Bone marrow (tissue), 2 donors: ENCODE results near the gene ASTN2.

Experiments
- DNase-seq, 2 donors: peaks; one replicate each; lab custom pipeline; 2025; lab: John Stamatoyannopoulos, UW

The ASTN2 gene

GRCh38 chr9:116809656-116810055, 605.2 kb downstream of the ASTN2 start:
- no peak for DNase-seq

DNA sequence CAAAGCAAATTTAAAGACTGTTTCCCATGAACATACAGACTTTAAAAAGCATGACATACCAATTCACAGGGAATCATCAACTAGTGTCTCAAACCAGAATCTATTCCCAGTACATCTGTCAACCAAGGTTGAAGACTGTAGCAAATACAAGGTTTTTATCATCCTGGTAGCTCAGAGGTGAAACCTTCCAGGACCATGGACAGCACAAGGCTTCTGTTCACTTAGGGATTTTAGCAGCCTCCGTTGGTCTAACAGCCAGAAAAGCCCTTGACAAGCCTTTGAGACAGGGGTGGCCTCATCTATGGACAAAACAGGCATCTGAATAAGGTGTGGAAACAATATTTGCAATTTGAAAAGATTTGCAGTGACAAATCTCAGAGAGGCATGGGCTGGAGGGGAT, 608.8 kb downstream of the ASTN2 start:
- DNase-seq, result no peak

- DNase-seq, result no peak
Measured at GRCh38 chr9:116800885-116801284, 614.0 kb downstream of the ASTN2 start.

GRCh38 chr9:116800074-116800473, 614.8 kb downstream of the ASTN2 start:
- DNase-seq, result no peak

DNA sequence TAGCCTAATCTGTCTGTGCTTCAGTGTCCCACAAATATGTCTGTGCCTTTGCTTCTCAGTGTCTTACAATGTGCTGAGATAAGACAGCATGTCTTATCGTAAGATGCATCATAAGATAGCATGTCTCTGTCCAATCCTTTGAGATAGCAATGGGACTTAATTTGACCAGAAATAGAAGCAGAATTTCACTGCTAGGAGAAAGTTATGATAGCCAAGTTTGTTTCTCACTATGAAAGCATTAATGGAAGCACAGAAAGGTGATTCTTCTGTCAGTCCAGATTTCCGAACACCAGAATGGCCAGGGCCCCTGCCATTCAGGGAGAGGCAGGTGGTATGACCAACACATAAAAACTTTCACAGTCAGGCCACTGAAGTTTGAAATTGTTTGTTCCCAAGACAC, 616.3 kb downstream of the ASTN2 start:
- no peak for DNase-seq

DNA sequence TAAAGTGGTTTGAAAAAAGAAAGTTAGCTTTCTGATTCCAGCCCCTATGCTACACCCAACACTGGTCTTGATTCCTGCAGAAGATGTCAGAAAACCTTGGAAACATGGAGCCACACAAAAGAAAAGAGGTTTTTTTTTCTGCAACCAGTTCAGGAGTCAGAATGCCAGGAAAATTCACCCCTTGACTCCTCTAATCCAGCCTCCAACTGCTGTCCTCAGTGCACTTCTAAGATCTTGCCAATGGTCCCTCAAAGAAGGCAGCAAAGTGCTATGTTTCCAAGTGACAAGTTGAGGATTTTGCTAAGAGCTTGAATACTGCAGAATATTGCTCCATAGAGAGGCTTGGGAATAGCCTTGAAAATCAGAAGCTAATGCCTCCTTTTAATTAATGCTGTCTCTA, 617.6 kb downstream of the ASTN2 start:
- no peak for DNase-seq

- no peak for DNase-seq
Measured at GRCh38 chr9:116796669-116797068, 618.2 kb downstream of the ASTN2 start.

DNA sequence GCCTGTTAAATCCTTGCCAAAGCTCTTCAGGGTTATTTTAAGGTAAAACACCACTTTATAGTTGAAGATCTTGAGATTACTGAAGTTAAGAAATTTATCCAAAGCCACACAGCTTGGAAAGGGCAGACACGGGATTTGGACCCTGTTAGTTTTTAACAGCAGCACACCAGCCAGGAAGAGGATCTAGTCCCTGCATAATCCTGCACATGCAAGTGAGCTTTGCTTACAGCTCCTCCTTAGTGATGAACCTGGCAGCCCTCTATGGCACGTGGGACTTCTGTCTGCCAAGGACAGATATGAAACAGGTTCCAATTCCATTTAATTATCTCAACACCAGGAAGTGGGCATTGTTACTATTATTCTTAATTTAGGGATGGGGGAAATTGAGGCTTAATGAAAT, 619.0 kb downstream of the ASTN2 start:
- no peak for DNase-seq

DNA sequence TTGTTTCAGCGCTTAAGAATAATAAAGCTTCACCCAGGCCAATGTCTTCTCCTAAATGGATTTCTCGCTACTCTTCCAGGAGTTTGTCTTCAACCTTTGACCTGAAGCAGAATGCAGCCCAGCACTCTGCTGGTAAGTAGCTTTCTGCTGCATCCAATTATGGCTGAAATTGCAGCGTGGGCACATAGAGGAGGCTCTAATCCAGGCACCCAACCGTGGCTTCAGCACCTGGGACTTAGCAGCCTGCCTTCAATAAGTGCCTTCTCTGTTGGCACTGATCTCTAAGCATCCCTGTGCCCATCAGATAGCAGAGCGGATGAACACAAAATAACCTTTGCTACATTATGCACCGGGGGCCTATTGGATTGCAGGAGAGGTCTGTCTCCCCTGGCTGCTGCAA, 622.6 kb downstream of the ASTN2 start:
- DNase-seq, result no peak

DNA sequence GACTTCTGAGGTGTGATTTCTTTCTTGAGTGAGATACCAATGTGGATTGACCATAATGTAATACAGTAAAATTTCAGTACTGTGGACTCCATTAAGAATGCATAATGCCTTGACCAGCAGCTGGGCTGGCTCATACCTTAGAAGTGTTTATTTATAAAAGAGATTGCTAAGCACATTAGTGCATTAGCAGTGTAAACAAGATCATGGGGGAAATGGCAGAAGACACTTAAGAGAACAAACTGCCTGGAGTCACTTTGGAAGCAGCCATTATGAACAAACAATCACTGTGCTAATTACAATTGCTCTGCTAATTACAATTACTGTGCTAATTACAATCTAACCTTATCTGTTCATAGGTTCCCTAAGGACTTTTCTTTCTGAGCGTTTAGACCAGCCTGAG, 623.5 kb downstream of the ASTN2 start:
- DNase-seq, result no peak

GRCh38 chr9:116789081-116789480, 625.8 kb downstream of the ASTN2 start:
- no peak for DNase-seq

- DNase-seq, result no peak
Measured at GRCh38 chr9:116786737-116787136, 628.1 kb downstream of the ASTN2 start.

DNA sequence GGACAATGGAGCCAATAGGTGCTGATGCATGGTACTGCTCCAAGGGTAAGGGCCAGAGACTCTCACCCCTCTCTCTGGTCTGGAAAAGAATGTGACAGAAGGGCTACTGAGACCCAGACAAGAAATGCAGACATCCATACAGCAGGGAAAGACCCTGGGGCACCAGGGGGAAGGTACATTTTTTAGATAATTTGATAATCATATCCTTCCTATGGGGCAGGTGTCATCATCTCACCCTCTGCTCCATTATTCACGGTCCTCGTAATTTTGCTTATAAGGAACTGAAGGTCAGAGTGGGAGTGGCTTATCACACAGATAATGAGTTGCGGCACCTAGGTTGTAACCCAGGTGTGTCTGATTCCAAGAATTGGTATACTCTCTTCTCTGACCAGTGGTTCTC, 637.7 kb downstream of the ASTN2 start:
- DNase-seq, result no peak

DNA sequence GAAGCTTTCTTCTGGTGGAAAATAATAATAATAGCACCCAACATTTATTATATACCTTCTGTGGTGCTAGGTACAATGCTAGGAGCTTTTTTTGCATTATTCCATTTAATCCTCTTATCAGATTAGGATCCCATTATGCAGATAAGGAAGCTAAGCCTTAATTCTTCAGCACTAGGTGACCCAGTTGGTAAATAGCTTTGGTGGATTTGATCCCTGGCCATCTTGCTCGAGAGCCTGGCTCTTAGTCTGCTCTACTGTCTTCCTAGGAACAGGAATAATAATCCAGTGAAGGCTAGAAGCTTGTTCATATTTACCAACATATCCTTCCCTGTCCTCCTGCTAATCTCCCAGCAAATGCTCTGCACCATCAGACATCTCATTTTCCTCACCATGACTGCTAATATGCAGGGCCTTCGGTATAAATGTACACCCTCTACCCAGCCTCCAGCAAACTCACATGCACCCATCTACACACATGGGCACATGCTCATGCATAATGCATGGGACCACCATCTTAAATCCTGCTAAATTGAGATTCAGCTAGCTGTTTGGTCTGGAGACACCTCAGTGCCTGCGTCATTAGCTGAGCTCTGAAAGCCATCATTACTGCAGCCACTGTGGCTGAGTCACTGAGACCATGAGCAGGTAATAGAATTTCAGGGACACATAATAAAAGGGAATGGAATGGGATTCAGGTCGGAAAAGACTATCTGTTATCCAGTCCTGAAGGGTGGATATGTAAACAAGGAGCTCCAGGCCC, 640.3 kb downstream of the ASTN2 start:
- DNase-seq, result no peak

DNA sequence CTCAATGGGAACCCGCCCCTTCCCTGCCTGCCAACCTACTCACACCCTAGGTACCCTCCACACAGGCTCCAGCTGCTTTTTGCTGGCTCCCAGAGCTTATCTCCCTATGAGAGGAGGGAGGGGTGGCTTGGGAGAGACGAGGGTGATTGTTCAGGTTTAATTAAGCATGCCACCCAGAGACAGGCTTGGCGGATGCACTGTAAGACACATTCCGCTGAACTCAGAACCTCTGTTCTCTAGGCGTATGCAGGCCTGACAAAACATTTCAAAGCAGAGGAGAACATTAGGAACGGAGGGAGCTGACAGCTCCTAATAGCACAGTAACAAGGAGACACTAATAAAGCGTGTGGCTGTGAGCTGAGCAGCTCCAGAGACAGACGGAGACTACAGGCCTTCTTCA, 647.6 kb downstream of the ASTN2 start:
- no peak for DNase-seq

- DNase-seq, result no peak
Measured at GRCh38 chr9:116765011-116765410, 649.8 kb downstream of the ASTN2 start.

- no peak for DNase-seq
Measured at GRCh38 chr9:116763770-116764169, 651.1 kb downstream of the ASTN2 start.

DNA sequence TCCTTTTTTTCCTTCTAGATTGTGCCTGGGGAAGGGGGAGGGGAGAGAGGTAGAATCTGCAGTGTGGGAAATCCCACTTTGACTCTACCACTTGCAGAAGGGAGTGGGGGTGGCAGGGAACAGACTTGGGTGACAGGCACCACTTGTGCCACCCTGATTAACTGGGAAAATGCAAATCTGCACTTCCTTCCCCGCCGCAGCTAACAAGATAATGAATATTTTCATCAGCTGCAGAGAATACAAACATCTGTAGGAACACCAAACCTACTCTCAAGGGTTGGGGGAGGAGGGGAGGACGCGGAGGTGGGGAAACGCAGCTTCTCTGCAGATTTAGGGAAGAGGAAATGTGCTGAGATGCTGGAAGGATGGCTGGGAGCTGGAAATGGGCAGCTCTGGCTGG, 654.2 kb downstream of the ASTN2 start:
- DNase-seq, result no peak

GRCh38 chr9:116757030-116757429, 657.8 kb downstream of the ASTN2 start:
- no peak for DNase-seq

DNA sequence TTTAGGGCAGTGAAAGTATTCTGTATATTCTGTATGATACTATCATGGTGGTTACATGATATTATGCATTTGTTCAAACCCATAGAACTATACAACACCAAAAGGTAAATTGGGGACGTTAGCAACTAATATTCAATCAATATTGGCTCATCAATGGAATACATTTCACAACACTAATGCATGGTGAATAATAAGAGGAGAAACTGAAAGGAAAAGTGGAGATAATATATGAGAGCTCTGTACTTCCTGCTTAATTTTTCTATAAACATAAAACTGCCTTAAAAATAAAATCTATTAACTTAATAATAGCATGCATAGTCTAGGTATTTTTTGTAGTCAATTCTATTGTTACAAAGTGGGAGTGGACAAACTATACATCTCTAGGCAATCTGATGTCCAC, 661.5 kb downstream of the ASTN2 start:
- DNase-seq, result no peak

DNA sequence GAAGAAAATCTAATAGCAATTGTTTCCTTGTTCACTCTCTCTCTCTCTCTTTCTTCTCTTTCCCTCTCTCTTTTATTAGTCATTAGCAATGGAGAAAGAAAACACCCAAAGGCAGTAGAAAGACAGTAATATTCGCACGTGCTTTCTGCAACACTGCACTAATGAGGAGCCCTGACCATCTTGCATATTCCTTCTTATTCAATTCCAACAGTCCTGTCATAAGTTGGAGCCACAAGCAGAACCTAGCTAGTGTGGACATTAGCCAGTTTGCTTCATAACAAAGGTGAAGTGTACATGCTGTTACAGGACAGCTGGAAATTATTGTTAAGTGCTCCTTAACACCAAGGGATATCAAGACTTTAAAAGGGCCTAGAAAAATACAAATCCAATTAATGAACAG, 664.3 kb downstream of the ASTN2 start:
- DNase-seq, result no peak

DNA sequence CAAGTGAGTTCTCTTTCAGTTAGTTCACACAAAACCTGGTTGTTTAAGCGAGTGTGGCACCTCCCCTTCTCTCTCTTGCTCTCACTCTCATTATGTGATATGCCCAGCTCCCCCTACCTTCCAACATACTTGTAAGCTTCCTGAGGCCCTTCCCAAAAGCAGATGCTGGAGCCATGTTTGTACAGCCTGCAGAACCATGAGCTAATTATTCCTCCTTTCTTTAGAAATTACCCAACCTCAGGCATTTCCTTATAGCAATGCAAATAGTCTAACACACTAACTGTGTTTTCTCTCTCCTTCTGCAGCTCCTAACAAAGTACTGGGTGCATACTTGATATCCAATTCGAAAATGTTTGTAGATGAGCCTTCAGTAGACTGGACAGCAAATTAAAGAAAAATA, 665.1 kb downstream of the ASTN2 start:
- no peak for DNase-seq

- no peak for DNase-seq
Measured at GRCh38 chr9:116749176-116749575, 665.7 kb downstream of the ASTN2 start.

DNA sequence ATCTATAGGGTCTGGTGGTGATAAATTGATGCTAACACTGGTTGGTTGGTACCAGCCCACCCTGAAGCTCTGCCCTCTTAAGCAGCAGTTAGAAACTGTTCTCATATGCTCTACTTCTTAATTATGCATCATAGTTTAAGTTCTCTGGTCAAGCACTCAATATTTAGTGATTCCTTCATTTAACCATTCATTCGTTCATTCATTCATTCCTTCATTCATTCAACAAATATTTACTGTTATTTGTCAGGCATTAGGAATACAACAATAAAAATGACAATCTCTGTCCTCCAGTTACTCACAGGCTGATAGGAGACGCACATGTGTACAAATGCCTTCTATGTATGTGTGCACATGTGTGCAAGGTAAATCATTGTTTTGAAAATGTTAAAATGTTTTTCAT, 673.1 kb downstream of the ASTN2 start:
- no peak for DNase-seq
